Stimulated activated CD8-positive, alpha-beta memory T cell treated with anti-CD3 and anti-CD28 coated beads, Interleukin-4, amount 100 ng/mL, for 24 hours (primary cell): ENCODE data around the gene CMTM5.

Source experiments
- DNase-seq: peaks from one replicate; pipeline ENCODE4 v3.0.0-alpha.2; 2020; ENCODE audit warnings: low read depth

The CMTM5 gene

DNA sequence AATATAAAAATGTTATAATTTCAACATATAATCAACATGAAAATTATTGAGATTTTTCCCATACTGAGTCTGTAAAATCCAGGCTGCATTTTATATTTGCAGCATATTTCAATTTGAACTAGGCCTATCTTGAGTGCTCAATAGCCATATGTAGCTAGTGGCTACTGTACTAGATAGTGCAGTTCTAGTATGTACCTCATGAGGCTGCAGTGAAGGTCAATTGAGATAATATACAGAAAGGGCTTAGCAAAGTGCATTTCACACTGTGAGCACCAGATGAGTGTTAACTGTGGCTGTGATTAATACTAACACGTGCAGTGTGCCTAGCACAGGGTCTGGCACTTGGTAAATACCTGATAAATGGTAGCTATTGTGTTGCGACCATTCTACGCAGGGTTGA is 18.8 kb upstream of the CMTM5 start:
- no peak for DNase-seq

DNA sequence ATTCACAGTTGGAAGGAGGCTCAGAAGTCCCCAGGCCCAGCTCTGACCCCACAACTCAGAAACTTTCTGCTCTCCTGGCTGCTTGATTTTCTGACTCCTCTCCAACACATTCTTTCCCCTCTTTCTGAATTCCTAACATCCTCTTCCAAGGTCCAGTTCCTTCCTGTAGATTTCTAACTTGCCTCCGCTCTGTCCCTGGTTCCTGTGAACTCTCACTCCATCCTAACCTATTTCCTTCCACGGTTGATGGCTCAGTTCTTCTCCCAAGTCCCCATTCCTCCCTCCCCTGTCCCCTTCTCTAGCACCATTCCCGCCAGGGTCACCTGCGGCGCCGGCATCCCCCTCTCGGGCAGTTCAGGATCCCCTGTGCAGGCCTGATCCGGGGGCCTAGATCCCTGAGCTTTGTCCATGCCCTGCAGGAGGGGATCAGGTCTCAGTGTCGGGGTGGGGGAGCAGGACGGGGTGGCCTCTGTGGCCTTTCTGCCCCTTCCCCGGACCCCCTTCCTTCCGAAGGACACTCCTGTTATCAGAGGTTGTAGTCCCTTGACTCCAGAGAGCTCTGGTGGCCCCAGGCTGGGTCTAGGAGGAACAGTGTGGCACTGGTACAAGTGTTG is 18.2 kb upstream of the CMTM5 start:
- no peak for DNase-seq

DNA sequence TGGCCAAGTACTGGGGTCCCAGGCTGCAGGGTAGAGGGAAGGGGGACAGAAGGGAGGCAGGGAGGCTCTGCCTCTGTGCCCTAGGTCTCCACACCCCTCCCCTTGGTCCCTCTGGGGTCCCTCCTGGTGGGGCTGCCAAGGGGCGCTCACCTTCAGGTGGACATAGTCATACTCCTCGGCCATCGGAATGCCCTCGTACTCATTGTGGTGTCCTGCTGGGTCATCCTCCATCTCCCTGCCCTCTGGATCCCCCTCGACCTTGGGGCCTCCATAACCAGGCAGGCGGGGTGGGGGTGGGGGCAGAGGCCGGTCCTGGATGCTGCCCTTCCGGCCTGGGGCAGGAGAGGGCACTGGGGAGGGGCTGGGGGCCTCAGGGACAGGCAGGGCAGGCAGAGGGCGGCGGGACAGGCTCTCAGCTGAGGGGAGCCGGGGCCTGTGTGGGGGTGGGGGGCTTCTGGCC is 17.6 kb upstream of the CMTM5 start:
- no peak for DNase-seq

DNA sequence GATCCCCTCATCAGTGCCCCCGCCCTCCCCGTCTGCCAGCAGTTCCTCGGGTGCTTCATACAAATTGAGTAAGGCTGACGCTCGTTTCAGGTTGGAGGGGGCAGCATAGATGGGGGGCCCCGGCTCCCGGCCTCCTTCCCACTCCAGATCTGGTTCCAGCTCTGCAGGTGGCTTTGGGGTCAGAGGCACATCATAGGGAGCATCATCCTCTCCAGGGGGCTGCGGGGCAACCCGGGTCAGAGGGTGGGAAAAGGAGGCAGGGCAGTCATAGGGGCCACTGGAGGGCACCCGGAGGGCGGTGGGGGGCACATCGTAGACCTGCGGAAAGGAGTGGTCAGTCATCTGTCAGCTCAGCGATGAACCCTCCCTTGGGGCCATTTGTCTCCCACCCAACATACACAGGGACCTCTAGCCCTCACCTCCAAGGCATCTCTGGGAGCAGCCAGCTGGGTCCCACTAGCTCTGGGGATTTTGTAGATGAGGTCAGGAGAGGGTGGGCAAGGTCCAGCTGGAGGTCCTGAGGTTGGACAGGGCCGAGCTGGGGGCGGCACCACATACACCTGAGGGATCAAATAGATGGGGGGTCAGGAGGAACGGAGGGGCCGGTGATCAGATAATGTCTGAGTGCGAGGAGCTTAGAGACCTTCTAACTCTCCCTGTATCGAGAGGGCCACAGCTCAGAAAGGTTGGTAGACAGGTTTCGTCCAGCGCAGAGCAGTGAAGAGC is 17.0 kb upstream of the CMTM5 start:
- no peak for DNase-seq

DNA sequence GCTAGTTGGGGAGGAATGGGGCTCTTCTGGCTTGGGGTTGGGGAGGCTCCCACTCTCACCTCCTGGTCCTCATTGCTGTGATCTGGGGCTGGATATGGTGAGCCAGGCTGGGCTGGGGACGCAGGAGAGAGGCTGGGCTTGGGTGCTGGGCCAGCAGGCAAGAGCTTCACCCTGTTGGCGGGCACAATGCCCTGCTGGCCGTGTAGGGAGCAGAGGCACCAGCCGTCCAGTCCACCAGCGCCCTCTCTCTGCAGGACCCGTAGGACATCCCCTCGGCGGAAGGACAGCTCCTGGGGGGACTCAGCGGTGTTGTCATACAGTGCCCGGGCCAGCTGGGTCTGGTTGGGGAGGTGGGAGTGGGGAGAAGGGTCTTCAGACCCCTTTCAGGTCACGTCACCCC is 16.4 kb upstream of the CMTM5 start:
- no peak for DNase-seq

DNA sequence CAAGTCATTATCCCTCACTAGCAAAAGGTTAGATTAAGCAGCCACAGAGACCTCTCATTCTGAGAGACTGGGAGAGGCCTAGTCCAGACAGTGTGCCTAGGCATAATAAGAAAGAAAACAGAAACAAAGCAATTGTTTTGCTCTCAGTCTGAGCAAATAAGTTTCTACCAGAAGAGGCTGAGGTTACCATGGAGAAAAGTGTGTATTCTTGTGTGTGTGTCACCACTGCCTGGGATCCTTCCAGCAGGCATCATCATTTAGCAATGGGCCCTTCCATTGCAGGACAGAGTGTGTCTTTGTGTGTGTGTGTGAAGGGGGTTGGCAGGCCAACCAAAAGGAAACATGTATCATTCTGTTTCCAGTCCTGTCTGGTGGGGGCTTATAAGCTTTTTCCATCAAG is 15.5 kb upstream of the CMTM5 start:
- DNase-seq = no peak

DNA sequence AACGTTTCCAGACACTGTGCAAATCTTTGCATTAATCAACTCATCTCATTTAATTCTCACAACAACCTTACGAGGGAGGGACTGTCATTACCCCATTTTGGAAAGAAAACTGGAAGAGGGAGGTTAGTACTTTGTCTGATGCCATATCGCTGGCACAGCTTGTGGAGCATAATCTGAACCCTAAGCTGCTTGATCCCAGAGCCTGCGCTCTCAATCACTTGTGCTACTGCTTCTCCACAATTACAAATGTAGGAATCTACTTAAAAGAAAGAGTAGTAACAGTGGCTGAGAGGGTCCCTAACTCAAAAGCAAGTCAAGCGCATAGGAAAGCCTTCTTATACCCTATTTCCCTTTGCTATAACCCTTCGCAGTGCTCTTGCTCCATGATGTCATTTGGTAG is 15.1 kb upstream of the CMTM5 start:
- no peak for DNase-seq

DNA sequence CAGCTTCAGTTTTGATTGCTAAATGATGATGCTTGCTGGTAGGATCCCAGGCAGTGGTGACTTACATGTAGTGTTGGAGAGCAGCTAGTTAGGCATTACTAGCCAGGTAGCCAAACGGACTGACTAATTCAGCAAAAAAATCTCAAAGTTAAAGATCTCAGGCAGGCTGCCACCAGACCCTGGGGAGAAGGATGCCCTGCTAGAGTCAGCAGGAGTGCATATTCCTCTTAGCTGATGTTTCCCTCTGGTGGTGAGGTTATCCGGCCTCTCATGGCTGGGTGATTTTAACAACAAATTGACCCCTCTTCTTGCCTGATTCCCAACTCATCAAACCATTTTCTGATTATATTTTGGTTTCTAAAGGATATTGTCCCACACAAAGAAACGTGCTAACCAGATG is 14.6 kb upstream of the CMTM5 start:
- DNase-seq = no peak

DNA sequence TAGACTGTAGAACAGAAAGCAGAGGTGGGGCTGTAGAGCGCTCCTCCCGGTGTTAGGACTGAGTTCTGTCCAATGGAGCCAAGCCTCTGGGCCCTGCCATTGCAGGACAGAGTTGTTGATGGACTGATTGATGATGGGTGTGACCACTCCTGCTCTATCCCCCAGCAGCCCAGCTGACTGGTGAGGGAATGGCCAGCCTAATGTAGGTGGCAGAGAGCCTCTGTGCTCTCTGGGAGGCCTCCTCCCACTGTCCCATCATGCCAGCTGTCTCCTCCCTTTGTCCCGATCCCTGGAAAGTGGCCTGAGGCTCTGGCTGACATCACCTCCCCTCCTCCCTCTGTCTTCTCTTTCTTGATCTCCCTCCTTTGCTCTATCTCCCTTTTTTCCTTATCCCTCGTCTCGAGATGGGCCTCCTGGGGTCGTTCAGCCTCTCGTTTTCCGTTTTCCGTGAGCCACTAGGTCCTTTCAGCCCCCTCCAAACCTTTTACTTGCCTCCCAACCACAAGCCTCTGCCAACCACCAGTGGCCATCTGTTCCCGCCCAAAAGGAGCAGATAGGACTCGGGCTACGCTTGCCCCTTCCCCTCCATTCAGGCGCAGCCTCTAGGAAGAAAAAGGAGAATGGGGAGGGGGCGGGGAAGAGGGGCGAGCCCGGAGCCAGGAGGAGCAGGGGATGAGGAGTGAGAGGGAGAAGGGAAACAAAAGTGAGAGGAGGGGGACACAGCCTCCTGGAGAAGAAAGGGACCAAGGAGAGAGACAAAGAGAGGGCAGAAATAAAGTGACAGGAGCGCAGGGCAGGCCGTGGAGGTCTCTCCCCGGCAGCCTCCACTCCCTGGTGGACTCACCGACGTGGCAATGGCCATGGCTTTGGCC is 12.4 kb upstream of the CMTM5 start:
- DNase-seq = no peak

DNA sequence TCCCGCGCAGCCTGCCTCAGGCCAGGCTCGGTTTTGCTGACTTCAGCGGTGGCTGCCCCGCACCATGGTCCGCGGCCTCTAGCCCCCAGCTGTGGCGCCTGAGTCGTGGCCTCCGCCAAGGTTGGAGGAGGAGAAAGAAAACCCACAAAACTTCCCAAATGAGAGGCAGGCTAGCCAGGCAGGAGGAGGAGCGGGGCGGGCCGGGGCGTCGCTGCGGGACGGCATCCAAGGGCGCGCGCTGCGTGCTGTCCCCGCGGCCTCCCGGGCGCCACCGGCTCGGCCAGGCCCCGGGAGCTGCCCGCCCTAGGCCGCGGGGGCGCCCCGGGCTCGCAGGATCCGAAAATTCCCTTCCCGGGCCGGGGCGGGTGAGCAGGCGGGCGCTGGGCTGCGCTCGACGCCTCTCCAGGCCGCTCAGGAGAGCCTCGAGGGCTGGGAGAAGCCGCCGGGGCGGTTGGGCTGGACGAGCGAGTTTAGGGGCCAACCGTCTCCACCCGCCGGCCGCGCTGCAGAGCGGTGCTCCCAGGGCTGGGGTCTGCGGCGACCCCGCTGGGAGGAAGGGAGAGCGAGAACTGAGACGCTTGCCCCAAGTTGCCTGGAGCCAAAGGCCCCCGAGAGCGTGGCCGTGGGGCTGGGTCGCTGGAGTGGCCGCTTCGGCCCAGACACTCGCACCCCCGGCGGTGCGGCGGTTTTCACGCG is 11.7 kb upstream of the CMTM5 start, which contains the start of gene EFS:
TSS of gene EFS (minus strand) at position 137 of the 696 bp plus-strand sequence. CDS start 147 bp downstream, outside the sequence.
- DNase-seq = no peak

DNA sequence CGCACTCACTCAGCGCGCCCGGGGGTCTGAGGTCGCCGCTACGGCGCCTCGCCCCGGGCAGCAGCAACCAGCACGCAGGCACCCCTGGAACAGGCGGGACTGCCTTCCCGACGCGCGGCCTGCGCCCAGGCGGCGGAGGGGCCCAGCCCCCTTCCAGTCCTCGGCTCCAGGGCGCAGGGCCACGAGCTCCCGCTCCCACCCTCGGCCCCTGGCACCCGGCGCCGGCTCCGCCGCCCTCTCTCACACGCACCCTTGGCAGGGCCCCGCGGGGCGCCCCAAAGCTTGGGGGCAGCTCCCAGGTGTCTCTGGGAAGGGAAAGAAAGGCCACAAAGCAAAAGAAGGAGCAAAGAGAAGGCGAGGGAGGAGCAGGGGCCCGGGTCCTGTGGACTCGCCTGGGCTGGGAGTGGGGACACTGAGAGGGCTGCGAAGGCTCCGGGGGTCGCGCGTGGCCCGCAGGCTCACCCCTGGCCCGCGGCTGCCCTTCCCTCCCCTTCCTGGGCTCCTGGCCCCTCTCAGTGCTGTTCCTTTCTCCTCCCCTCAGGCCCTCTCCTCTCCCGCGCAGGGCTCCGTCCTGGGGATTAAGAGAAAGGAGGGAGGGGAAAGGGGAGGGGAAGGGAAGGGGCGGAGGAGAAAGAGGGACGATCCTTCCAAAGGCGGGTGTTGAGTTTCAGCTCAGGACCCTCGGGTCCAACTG is 11.0 kb upstream of the CMTM5 start:
- no peak for DNase-seq

DNA sequence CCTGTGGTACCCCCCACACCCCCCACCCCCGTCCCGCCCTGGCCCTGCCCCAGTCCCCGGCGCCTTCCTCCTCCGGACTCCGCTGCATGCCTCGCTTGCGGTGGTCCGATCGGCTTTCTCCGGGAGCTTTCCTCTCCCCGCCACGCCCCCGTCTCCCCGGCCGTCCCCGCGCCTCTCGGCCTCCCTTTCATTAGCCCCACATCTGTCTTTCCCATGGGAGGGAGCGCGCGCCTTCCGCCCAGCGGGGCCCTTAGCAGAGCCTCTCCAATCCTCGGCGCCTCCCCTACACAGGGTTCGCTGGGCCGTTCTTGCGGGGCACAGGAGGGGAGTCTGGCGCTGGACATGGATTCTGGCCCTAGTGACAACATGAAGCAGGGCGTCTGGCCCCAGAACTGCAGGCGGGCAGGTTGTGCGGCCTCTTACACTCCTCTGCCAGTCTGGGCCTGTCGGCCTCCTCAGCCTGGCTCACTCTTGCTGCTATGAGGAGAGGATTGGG is 10.4 kb upstream of the CMTM5 start:
- DNase-seq = no peak

DNA sequence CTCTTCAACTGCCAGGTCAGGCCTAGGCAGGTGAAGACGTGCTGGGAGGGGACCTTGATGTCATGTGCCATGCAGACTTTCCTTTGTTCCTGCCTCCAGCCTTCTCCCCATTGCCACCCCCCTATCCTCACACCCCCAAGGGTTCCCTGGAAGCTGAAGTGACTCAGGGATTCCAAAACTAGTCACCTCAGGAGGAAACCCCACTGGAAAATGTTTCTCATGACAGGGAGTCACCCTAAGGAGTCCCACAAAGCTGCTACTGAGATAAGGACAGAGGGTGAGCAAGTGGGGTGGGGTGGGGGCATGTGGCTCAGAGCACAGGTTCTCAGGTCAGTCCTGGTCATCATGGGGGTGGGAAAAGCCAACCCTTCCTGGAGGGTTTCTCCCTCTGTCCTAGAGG is 6.6 kb upstream of the CMTM5 start:
- DNase-seq = no peak

DNA sequence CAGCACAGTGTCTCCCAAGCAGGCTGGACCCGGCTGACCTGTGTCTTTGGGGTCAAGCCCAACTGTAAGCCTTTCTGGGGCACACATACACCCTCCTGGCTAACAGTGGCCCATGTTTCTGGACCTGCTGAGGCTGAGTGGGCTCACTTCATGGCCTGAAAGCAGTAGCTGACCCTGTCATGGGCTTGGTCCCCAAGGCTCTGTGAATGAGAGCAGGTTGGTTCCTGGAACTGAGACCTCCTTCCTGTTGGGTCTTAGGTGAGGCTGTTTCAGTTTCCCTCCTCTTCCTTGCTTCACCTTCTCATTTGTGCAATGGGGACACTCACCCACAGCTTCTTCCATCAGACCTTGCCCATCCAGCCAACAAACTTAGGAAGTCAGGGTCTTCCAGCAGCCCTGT is 5.0 kb upstream of the CMTM5 start:
- no peak for DNase-seq

DNA sequence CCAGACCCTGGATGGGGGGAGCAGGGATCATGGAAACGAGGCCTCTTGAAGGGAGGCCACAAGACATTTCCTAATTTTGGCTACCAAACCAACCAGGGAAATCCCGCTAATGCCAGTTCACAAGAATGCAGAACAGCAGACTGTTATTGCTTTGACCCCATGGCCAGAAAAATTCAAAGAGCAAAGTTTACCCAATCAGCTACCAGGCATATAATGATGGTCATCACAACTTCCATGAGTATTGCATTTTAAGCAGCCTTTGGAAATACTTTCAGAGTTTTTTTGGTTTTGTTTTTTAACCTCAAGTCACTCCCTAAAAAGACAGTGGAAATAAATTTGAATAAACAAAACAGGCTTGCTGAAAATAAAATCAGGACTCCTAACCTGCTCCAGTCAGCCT is 4.3 kb upstream of the CMTM5 start, which contains the start of gene IL25:
TSS of gene IL25 (plus strand) at position 301 of the 400 bp plus-strand sequence.
- no peak for DNase-seq

DNA sequence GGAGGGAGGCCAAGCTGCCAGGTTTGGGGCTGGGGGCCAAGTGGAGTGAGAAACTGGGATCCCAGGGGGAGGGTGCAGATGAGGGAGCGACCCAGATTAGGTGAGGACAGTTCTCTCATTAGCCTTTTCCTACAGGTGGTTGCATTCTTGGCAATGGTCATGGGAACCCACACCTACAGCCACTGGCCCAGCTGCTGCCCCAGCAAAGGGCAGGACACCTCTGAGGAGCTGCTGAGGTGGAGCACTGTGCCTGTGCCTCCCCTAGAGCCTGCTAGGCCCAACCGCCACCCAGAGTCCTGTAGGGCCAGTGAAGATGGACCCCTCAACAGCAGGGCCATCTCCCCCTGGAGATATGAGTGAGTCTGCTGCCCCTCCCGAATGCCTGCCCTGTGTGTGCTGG is 3.8 kb upstream of the CMTM5 start:
- DNase-seq = no peak

DNA sequence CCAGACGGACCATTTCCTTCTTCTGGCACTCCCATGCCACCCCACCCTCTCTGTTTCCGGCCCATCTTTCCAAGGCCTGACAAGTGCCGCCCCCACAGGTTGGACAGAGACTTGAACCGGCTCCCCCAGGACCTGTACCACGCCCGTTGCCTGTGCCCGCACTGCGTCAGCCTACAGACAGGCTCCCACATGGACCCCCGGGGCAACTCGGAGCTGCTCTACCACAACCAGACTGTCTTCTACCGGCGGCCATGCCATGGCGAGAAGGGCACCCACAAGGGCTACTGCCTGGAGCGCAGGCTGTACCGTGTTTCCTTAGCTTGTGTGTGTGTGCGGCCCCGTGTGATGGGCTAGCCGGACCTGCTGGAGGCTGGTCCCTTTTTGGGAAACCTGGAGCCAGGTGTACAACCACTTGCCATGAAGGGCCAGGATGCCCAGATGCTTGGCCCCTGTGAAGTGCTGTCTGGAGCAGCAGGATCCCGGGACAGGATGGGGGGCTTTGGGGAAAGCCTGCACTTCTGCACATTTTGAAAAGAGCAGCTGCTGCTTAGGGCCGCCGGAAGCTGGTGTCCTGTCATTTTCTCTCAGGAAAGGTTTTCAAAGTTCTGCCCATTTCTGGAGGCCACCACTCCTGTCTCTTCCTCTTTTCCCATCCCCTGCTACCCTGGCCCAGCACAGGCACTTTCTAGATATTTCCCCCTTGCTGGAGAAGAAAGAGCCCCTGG is 1.2 kb upstream of the CMTM5 start:
- DNase-seq = no peak

DNA sequence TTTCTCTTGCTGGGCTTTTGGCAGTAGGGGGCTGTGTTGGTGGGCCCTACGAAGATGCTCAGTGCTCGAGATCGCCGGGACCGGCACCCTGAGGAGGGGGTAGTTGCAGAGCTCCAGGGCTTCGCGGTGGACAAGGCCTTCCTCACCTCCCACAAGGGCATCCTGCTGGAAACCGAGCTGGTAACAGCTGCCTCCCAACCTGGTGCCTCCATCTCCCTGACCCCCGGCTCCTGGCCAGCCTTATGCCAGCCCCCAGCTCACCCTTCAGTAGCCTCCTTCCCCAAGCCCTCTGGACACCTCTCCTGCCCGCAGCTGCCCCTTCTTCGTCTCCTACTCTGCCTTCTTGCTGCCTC is 328 bp downstream of the CMTM5 start:
- DNase-seq = no peak

DNA sequence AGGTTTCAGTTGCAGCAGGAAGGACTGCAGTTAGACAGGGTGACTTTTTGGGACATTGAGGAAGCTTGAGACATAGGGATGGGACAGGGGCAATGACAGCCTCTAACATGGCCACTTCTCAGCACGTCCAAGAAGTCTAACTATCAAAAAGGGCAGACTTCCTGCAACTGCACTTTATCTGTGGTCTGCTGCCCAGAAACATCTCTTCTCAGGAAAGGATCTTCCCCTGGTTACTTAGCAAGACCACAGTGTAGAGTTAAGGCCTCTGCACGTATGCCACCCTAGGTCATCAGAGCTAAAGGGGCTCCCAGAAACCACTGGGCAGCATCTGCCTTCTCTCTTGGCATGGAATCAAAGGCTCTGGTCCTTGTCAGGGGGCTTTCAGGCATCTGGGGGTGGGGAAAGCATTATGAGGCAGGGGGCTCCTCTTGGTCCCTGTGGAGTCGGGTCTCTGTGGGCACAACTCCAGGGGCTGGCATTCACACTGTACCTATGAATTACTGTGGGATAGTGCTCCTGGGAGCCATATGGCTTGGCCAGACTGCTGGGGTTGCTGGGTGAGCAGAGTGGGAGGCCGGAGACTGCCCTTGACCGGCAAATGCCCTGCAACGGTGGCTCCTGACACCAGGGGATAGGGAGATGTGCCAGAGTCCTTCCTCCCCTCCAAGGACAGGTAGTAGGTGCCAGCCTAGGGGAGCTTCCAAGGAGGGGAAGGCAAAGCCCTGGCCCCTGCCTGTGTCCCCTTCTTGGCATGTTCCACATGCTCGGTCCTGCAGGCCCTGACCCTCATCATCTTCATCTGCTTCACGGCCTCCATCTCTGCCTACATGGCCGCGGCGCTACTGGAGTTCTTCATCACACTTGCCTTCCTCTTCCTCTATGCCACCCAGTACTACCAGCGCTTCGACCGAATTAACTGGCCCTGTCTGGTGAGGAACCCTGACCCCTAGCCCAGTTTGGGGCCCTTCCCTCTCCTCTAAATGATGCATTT is 1.0 kb downstream of the CMTM5 start:
- DNase-seq = no peak
